Stimulated activated naive B cell treated with anti-CD40 and anti-IgM and Interleukin-4, amounts not matched to agents 10 μg/mL and 1 μg/mL and 100 μg/mL, for 72 hours (primary cell): ENCODE measurements around the gene AGL.

Source experiments
- ATAC-seq, 2 donors: fragments of 150-1000 bp; cut with Tn5 transposase; replicated peaks; 2 replicates each; pipeline ENCODE4 v1.10.0; 2021; ENCODE audit warnings: moderate library complexity in 1 of 2
- DNase-seq: peaks from one replicate; pipeline ENCODE4 v3.0.0; 2021
- H3K27ac Mint-ChIP-seq: one replicate; pipeline ENCODE4 v1.8.0; 2022; ENCODE audit warnings: mild to moderate bottlenecking, mixed read lengths
- H3K27me3 Mint-ChIP-seq, 2 donors: one replicate each; pipeline ENCODE4 v1.8.0; 2022; ENCODE audit warnings: mixed read lengths in 2 of 2
- H3K36me3 Mint-ChIP-seq, 2 donors: one replicate each; pipeline ENCODE4 v1.8.0; 2022; ENCODE audit warnings: mixed read lengths in 2 of 2, mild to moderate bottlenecking in 1 of 2
- H3K4me1 Mint-ChIP-seq, 2 donors: one replicate each; pipeline ENCODE4 v1.8.0; 2022; ENCODE audit warnings: mixed read lengths in 2 of 2, mild to moderate bottlenecking in 1 of 2
- H3K4me3 Mint-ChIP-seq, 2 donors: one replicate each; pipeline ENCODE4 v1.8.0; 2022; ENCODE audit warnings: mild to moderate bottlenecking in 2 of 2, mixed read lengths in 2 of 2, moderate library complexity in 1 of 2
- H3K9me3 Mint-ChIP-seq, 2 donors: one replicate each; pipeline ENCODE4 v1.8.0; 2022; ENCODE audit warnings: mixed read lengths in 2 of 2, mild to moderate bottlenecking in 1 of 2

The AGL gene

DNA sequence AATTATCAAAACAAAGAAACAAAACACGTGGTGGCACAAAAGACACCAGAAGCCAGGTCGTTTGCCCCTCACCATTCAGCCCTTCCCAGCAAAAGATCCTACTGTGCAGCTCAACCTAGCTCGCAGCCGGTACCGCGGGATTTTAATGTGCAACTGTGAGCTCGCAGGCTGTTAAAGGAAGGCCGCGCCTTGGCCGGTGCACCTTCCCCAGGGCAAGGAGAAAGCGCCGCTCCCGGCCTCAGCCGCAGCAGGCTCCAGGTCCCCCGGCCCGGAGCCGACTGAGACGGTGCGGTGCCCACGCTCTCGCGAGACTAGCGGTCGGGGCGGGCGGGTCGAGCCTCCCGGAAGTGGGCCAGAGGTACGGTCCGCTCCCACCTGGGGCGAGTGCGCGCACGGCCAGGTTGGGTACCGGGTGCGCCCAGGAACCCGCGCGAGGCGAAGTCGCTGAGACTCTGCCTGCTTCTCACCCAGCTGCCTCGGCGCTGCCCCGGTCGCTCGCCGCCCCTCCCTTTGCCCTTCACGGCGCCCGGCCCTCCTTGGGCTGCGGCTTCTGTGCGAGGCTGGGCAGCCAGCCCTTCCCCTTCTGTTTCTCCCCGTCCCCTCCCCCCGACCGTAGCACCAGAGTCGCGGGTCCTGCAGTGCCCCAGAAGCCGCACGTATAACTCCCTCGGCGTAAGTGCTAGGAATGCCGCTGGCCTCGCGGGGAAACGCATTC lies at the start of gene AGL:
Gene AGL, plus strand, starts transcription at position 618 of the 715 bp plus-strand sequence. CDS start 682 bp downstream, outside the sequence.
- H3K4me1 Mint-ChIP-seq, result peaks cover 14 to 20% of the 10 kb centered on the region in 2 donors
- peaks cover 13 to 16% of the 10 kb centered on the region in 2 donors for H3K36me3 Mint-ChIP-seq
- H3K27me3 Mint-ChIP-seq, result no peaks in the 10 kb centered on the region
- ATAC-seq (peak; percentile 97 to 99), DNase-seq (peak; percentile 86)
- no peaks in the 10 kb centered on the region for H3K9me3 Mint-ChIP-seq
- H3K27ac Mint-ChIP-seq, result peak within 1 kb of the TSS; percentile 96
- H3K4me3 Mint-ChIP-seq, result peak within 1 kb of the TSS; percentile 96 to 98

DNA sequence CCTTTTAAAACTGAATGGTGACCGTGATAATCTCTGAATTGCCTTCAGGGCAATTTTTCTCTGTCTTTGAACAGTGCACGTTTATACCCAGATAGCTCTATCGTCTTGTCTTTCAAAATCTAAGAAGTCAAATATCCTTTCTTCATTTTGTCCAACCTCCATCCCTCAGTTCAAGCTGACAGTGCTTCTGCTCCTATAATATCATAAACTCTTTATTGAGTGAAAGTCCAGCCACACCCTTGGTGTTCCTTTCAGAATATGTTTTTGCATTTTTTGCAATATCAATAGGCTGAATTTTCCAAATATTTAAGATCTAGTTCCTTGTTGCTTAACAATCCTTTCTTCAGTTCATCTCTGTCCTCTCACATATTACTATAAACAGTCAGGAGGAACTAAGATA lies 48.6 kb upstream of the AGL start:
- Mint-ChIP-seq H3K36me3 (no peaks in the 10 kb centered on the region), H3K4me3 (no peak overlapping the region), H3K27ac (no peak overlapping the region), H3K9me3 (no peaks in the 10 kb centered on the region), H3K4me1 (no peaks in the 10 kb centered on the region), H3K27me3 (peaks cover 5 to 6% of the 10 kb centered on the region in 2 donors)
- ATAC-seq (no peak), DNase-seq (no peak)

GRCh38 chr1:99806882-99807281 lies 43.3 kb upstream of the AGL start:
- Mint-ChIP-seq H3K4me1 (peaks cover 0 to 5% of the 10 kb centered on the region in 2 donors), H3K36me3 (no peaks in the 10 kb centered on the region), H3K4me3 (no peak overlapping the region), H3K27ac (no peak overlapping the region), H3K27me3 (peaks cover 6% of the 10 kb centered on the region in 2 donors), H3K9me3 (no peaks in the 10 kb centered on the region)
- ATAC-seq, result no peak
- DNase-seq, result no peak

DNA sequence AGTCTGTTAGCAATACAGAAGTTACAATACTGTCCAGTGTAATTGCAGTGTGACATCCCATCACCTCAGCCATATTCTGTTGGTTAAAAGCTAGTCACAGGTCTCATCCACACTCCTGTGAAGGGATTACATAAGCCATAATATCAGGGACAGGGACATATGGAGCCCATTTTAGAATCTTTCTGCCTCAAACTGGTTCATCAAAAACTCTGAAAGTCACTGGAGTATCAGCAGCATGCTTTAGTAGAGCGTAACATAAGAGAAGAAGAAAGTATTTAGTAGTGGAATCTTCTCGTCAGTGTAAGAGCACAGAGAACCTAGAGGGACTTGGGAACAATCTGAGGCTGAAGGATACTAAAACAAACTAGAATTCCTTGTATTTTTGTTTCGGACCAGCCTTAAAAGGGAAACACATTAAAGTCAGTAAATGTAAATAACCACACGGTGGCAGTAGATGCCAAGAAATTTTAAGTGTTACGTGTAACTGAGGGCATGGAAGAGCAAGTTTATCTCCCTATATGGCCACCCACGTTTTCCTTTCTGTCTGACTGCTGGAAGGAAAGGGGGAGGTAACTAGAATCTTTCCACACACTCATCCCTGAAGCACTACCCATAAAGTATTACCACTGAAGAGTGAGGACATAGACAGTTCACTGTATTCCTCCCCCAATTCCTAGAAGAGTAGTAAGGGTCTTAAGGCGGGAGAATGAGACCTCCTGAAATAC lies 41.6 kb upstream of the AGL start:
- no peaks in the 10 kb centered on the region for H3K36me3 Mint-ChIP-seq
- H3K27me3 Mint-ChIP-seq, result peaks cover 12 to 14% of the 10 kb centered on the region in 2 donors
- H3K27ac Mint-ChIP-seq, result no peak overlapping the region
- DNase-seq (peak; percentile 20), ATAC-seq (peak; percentile 83 to 89)
- no peak overlapping the region for H3K4me3 Mint-ChIP-seq
- no peaks in the 10 kb centered on the region for H3K9me3 Mint-ChIP-seq
- peaks cover 0 to 5% of the 10 kb centered on the region in 2 donors for H3K4me1 Mint-ChIP-seq

- H3K4me3 Mint-ChIP-seq, result no peak overlapping the region
- H3K36me3 Mint-ChIP-seq, result no peaks in the 10 kb centered on the region
- peaks cover 14 to 21% of the 10 kb centered on the region in 2 donors for H3K27me3 Mint-ChIP-seq
Observed at GRCh38 chr1:99811075-99811474, 39.1 kb upstream of the AGL start.

GRCh38 chr1:99811747-99812146 lies 38.4 kb upstream of the AGL start:
- H3K4me1 Mint-ChIP-seq, result peaks cover 0 to 5% of the 10 kb centered on the region in 2 donors
- no peaks in the 10 kb centered on the region for H3K36me3 Mint-ChIP-seq
- ATAC-seq (no peak), DNase-seq (no peak)
- H3K27me3 Mint-ChIP-seq, result peaks cover 14 to 21% of the 10 kb centered on the region in 2 donors
- H3K27ac Mint-ChIP-seq, result no peak overlapping the region
- H3K9me3 Mint-ChIP-seq, result no peaks in the 10 kb centered on the region
- no peak overlapping the region for H3K4me3 Mint-ChIP-seq

More at GRCh38 chr1:99811075-99811474, 39.1 kb upstream of the AGL start:
- DNase-seq (no peak), ATAC-seq (no peak)
- Mint-ChIP-seq H3K9me3 (no peaks in the 10 kb centered on the region), H3K27ac (no peak overlapping the region), H3K4me1 (peaks cover 0 to 5% of the 10 kb centered on the region in 2 donors)

GRCh38 chr1:99814373-99814900 lies 35.7 kb upstream of the AGL start:
- no peak overlapping the region for H3K4me3 Mint-ChIP-seq
- H3K36me3 Mint-ChIP-seq, result no peaks in the 10 kb centered on the region
- ATAC-seq (no peak), DNase-seq (no peak)
- H3K27me3 Mint-ChIP-seq, result peaks cover 8 to 15% of the 10 kb centered on the region in 2 donors
- H3K27ac Mint-ChIP-seq, result no peak overlapping the region
- no peaks in the 10 kb centered on the region for H3K4me1 Mint-ChIP-seq
- no peaks in the 10 kb centered on the region for H3K9me3 Mint-ChIP-seq

GRCh38 chr1:99816656-99817055 lies 33.5 kb upstream of the AGL start:
- Mint-ChIP-seq H3K4me3 (no peak overlapping the region), H3K9me3 (no peaks in the 10 kb centered on the region), H3K4me1 (peaks cover 3 to 9% of the 10 kb centered on the region in 2 donors), H3K27me3 (peaks cover 8 to 15% of the 10 kb centered on the region in 2 donors), H3K27ac (no peak overlapping the region), H3K36me3 (no peaks in the 10 kb centered on the region)
- ATAC-seq (no peak), DNase-seq (no peak)

DNA sequence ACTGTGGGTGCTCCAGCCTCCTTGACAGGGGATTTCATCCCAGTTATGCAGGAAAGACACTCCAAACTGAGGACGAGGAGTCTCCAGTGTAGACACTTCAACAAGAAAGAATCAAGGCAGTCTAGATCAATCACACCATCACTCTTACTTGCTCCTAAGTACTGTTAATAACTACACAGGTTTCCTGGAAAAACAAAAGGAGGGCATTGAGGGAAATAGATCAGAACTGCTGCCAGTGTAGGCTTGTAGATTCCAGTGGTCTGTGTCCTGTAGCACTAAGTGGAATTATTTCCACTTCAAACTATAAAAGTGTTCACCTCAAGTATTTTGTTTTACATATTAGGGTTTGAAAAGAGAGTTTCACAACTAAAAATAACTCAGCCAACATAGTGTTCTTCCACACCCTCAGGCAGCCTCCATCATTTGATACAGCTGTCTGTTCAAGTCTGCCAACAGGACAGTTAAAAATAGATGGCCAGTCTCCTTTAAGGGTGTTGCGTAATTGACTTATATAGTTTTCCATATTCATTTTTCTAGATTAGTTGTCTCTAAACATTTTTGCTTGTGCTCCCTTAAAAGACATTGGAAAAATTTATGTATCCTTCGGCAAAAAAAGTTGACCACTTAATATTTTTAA lies 32.0 kb upstream of the AGL start:
- peaks cover 6 to 16% of the 10 kb centered on the region in 2 donors for H3K4me1 Mint-ChIP-seq
- H3K4me3 Mint-ChIP-seq, result no peak overlapping the region

DNA sequence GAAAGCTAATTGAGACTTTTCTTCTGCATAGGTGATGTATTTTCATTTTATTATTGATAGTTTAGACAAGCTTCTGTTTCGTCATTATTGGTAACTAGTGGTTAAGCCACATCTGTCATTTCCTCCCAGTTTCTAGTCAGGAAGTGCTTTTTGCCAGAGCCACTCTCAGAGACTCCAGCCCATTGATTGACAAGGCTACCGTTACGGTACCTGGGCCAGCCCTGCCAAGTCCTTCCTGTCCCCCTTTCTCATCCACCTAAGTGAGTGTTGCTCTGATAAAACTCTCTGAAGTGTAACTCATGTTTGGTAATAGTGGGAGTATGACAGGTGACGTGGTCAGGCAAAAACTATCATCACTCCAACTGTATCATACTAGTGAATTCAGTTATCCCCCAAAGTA lies 29.6 kb upstream of the AGL start:
- Mint-ChIP-seq H3K4me1 (peaks cover 6 to 16% of the 10 kb centered on the region in 2 donors), H3K27me3 (peaks cover 0 to 3% of the 10 kb centered on the region in 2 donors), H3K4me3 (no peak overlapping the region), H3K9me3 (peaks cover 1 to 4% of the 10 kb centered on the region in 2 donors), H3K36me3 (peaks cover 0 to 3% of the 10 kb centered on the region in 2 donors), H3K27ac (no peak overlapping the region)
- ATAC-seq (peak; percentile 48), DNase-seq (no peak)

More for the DNA sequence above, 32.0 kb upstream of the AGL start:
- peaks cover 3 to 9% of the 10 kb centered on the region in 2 donors for H3K27me3 Mint-ChIP-seq
- no peak overlapping the region for H3K27ac Mint-ChIP-seq
- no peaks in the 10 kb centered on the region for H3K9me3 Mint-ChIP-seq
- no peak for DNase-seq
- no peak for ATAC-seq
- no peaks in the 10 kb centered on the region for H3K36me3 Mint-ChIP-seq

- Mint-ChIP-seq H3K27ac (no peak overlapping the region), H3K4me3 (no peak overlapping the region), H3K27me3 (peaks cover 0 to 9% of the 10 kb centered on the region in 2 donors), H3K36me3 (peaks cover 0 to 3% of the 10 kb centered on the region in 2 donors), H3K4me1 (peaks cover 6 to 16% of the 10 kb centered on the region in 2 donors), H3K9me3 (peaks cover 1 to 4% of the 10 kb centered on the region in 2 donors)
- ATAC-seq (no peak), DNase-seq (no peak)
Observed at GRCh38 chr1:99825098-99825497, 25.1 kb upstream of the AGL start.

DNA sequence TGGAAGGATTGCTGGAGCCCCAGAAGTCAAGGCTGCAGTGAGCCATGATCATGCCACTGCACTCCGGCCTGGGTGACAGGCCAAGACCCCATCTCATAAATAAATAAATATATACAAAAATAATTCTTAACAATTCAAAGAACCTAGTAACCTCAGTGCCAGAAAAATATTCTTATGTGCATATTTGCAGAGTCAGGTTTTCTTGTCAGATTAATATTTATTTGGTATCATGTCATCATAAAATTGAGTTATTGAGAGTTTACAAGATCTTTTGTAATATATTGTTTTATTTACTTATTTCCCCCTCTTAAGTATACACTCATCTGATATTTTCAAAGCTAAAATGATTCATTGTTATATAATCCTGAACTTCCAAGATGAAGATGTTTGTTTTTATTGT lies 24.5 kb upstream of the AGL start:
- Mint-ChIP-seq H3K4me1 (peaks cover 4 to 12% of the 10 kb centered on the region in 2 donors), H3K27me3 (peaks cover 0 to 9% of the 10 kb centered on the region in 2 donors)

GRCh38 chr1:99827970-99828369 lies 22.2 kb upstream of the AGL start:
- no peak overlapping the region for H3K27ac Mint-ChIP-seq
- peaks cover 5 to 7% of the 10 kb centered on the region in 2 donors for H3K9me3 Mint-ChIP-seq
- H3K36me3 Mint-ChIP-seq, result peaks cover 3% of the 10 kb centered on the region in 2 donors
- H3K4me3 Mint-ChIP-seq, result no peak overlapping the region
- H3K27me3 Mint-ChIP-seq, result peaks cover 0 to 9% of the 10 kb centered on the region in 2 donors
- DNase-seq (no peak), ATAC-seq (no peak)
- no peaks in the 10 kb centered on the region for H3K4me1 Mint-ChIP-seq

More for the DNA sequence above, 24.5 kb upstream of the AGL start:
- DNase-seq (no peak), ATAC-seq (no peak)
- Mint-ChIP-seq H3K4me3 (no peak overlapping the region), H3K36me3 (peaks cover 0 to 3% of the 10 kb centered on the region in 2 donors), H3K9me3 (peaks cover 1 to 4% of the 10 kb centered on the region in 2 donors), H3K27ac (no peak overlapping the region)

DNA sequence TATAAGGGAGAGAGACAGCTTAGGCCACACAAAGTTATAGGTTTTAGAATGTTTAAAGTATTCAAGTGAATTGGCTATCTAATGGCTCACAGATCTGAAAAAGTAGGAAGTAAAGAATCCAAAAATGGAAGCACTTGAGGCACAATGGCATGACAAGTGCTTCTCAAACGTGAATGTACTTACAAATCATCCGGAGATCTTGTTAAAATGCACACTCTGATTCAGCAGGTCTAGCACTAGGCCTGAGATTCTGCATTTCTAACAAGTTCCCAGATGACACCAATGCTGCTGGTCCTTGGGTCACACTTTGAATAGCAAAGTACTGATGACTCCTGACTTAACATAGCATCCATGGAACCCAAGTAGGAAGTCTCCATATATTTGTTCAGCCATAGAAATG lies 20.9 kb upstream of the AGL start:
- Mint-ChIP-seq H3K36me3 (peaks cover 3% of the 10 kb centered on the region in 2 donors), H3K4me3 (no peak overlapping the region), H3K4me1 (peaks cover 3 to 6% of the 10 kb centered on the region in 2 donors), H3K27ac (no peak overlapping the region), H3K9me3 (peaks cover 6 to 7% of the 10 kb centered on the region in 2 donors), H3K27me3 (peaks cover 0 to 9% of the 10 kb centered on the region in 2 donors)
- ATAC-seq (no peak), DNase-seq (no peak)
